Keratinocyte (primary cell): ENCODE measurements around the gene VIPR2. TPM values are rescaled to one million over a fixed set of nuclear protein-coding genes. Genes with fewer than 3 reads are reported as not detected.

ENCODE experiments used
- DNase-seq: peaks from one replicate; pipeline ENCODE4 v3.0.0-alpha.2; 2011; ENCODE audit warnings: low read depth, missing footprints, low spot score
- FAIRE-seq: peaks from 2 replicates; lab custom pipeline; 2011; peaks lifted over from hg19 to GRCh38; lab: Jason Lieb, UNC
- H2AFZ ChIP-seq: 2 replicates; pipeline ENCODE4 v1.6.0; 2012; ENCODE audit warnings: low read length, control low read depth, inconsistent platforms; ENCODE audit not compliant: control insufficient read depth
- H3K27ac ChIP-seq: 2 replicates; pipeline ENCODE4 v1.5.1; 2011; ENCODE audit warnings: low read length; ENCODE audit not compliant: control insufficient read depth, insufficient read depth
- H3K27me3 ChIP-seq: 3 replicates; pipeline ENCODE4 v1.6.0; 2011; ENCODE audit warnings: low read length; ENCODE audit not compliant: control insufficient read depth, insufficient read depth; ENCODE audit errors: extremely low read depth
- H3K36me3 ChIP-seq, 2 experiments: 2 replicates in 1 of 2; 3 replicates in 1 of 2; pipeline ENCODE4 v1.5.1; 2011; ENCODE audit warnings: low read length in 2 of 2, mild to moderate bottlenecking in 1 of 2; ENCODE audit not compliant: control insufficient read depth in 2 of 2, insufficient read depth in 2 of 2; ENCODE audit errors: extremely low read depth in 1 of 2
- H3K4me1 ChIP-seq: 3 replicates; pipeline ENCODE4 v1.5.1; 2011; ENCODE audit warnings: low read length; ENCODE audit not compliant: control insufficient read depth, insufficient read depth; ENCODE audit errors: extremely low read depth
- H3K4me2 ChIP-seq: 3 replicates; pipeline ENCODE4 v1.6.0; 2011; ENCODE audit warnings: low read depth, low read length; ENCODE audit not compliant: control insufficient read depth, insufficient read depth; ENCODE audit errors: extremely low read depth
- H3K4me3 ChIP-seq, 3 experiments: fragments of 200-600 bp in 1 of 3; sonication (generic) in 1 of 3; 2 replicates in 2 of 3; 3 replicates in 1 of 3; pipeline ENCODE4 v1.5.1; 2011 to 2016; ENCODE audit warnings: low read length in 3 of 3, mild to moderate bottlenecking in 3 of 3, control low read depth in 2 of 3, inconsistent platforms in 1 of 3, low read depth in 1 of 3, mixed read lengths in 1 of 3, mixed run types in 1 of 3, moderate library complexity in 1 of 3; ENCODE audit not compliant: control insufficient read depth in 2 of 3, insufficient read depth in 2 of 3; ENCODE audit errors: extremely low read depth in 1 of 3
- H3K79me2 ChIP-seq: 2 replicates; pipeline ENCODE4 v1.6.0; 2012; ENCODE audit warnings: low read length; ENCODE audit not compliant: control insufficient read depth, insufficient read depth
- H3K9ac ChIP-seq: 3 replicates; pipeline ENCODE4 v1.6.0; 2011; ENCODE audit warnings: low read length; ENCODE audit not compliant: control insufficient read depth, insufficient read depth; ENCODE audit errors: extremely low read depth
- H3K9me1 ChIP-seq: 3 replicates; pipeline ENCODE4 v1.6.0; 2011; ENCODE audit warnings: low read length; ENCODE audit not compliant: control insufficient read depth, insufficient read depth; ENCODE audit errors: extremely low read depth
- H3K9me3 ChIP-seq: 2 replicates; pipeline ENCODE4 v1.5.1; 2012; ENCODE audit warnings: low read depth, low read length; ENCODE audit not compliant: control insufficient read depth
- H4K20me1 ChIP-seq: 3 replicates; pipeline ENCODE4 v1.6.0; 2011; ENCODE audit warnings: low read length; ENCODE audit not compliant: control insufficient read depth, insufficient read depth; ENCODE audit errors: extremely low read depth
- EZH2 ChIP-seq: IDR thresholded peaks from one replicate; pipeline ENCODE4 v1.6.1; 2012; ENCODE audit warnings: inconsistent platforms, mild to moderate bottlenecking, low read length, moderate library complexity
- dilution Hi-C: fragments of 300-500 bp; cut with MboI; formaldehyde crosslinking; loops from one replicate; pipeline ENCODE4 v1.7.0; 2020; ENCODE audit warnings: low sequenced_read_pairs; ENCODE audit not compliant: extremely low pct_ligation_motif_present
- polyA plus RNA-seq, 5 experiments: library from polyadenylated mRNA; depleted of rRNA in 3 of 5; stranded (reverse) in 3 of 5; stranded (forward) in 1 of 5; unstranded in 1 of 5; fragments of >200 nt; gene quantifications; 1 replicate in 1 of 5; 2 replicates in 3 of 5; 3 replicates in 1 of 5; pipeline versions ENCODE4 v1.2.1 to v1.2.3, GENCODE V29; 2011 to 2012; ENCODE audit warnings: missing spikeins in 2 of 5, low read depth in 1 of 5, low replicate concordance in 1 of 5
- TF ChIP-seq, protein P1 (sequence below), 3 experiments: IDR thresholded peaks in 1 of 3; conservative IDR thresholded peaks in 1 of 3; optimal IDR thresholded peaks in 1 of 3; 2 replicates in 2 of 3; 3 replicates in 1 of 3; pipeline versions ENCODE3 to v1.5.1; 2011; ENCODE audit warnings: low read length in 3 of 3, mild to moderate bottlenecking in 3 of 3, moderate library complexity in 2 of 3, control low read depth in 1 of 3, inconsistent platforms in 1 of 3; ENCODE audit not compliant: insufficient read depth in 2 of 3; ENCODE audit errors: extremely low read depth in 1 of 3

VIPR2 gene
- polyA plus RNA-seq, 1 donor (not counting 4 experiments of a cell fraction or from before 2014, with no cell fraction given), result not detected

DNA sequence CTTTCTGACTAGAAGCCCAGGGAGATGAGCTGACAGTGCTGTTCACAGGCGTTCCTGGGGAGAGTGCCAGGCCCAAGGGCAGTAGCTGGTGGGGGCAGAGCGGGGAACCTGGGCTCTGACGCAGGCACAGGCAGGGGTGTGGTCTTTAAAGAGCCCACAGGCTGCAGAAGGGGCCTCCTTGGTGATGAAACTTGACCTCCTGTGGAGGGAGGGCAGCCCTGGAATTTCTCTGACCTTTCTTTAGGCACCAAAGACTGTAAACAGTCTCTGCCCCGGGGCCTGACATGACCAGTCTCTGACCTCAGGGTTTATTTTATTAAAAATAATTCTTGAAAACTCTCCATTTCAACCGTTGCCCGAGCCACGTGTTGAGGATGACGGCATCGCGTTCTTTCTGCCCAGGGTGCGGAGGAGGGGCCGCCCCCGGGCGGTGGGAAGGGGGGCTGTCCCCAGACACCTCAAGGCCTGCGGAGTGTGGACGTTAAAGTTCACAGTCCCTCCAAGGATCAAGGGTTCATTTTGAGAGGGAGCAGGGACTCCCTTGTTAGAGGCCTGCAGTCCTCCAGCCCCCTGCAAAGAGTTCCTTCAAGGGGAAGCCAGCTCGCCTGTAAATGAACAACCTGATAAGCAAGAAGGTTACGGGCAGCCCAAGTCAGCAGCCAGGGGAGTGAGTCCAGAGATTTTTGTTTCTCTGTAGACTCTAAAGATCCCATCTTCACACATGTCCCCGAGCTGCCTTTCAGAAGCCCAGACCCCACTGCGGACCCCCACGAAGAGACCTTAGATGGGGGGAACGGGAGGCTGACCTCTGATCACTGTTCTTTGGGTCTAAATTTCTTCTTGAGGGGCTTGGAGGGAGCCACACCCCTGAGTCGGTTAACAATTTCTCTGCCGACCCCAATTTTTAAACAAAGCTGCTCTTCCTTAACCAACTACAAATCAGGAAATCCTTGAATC is 128.9 kb downstream of the VIPR2 start:
- no peak overlapping the region for H3K4me3 ChIP-seq
- no peaks in the 10 kb centered on the region for H3K36me3 ChIP-seq
- TF ChIP-seq, protein P1, sequence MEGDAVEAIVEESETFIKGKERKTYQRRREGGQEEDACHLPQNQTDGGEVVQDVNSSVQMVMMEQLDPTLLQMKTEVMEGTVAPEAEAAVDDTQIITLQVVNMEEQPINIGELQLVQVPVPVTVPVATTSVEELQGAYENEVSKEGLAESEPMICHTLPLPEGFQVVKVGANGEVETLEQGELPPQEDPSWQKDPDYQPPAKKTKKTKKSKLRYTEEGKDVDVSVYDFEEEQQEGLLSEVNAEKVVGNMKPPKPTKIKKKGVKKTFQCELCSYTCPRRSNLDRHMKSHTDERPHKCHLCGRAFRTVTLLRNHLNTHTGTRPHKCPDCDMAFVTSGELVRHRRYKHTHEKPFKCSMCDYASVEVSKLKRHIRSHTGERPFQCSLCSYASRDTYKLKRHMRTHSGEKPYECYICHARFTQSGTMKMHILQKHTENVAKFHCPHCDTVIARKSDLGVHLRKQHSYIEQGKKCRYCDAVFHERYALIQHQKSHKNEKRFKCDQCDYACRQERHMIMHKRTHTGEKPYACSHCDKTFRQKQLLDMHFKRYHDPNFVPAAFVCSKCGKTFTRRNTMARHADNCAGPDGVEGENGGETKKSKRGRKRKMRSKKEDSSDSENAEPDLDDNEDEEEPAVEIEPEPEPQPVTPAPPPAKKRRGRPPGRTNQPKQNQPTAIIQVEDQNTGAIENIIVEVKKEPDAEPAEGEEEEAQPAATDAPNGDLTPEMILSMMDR (optimal IDR thresholded peaks at IDR 0.05 in 1 of 3, IDR thresholded peaks at IDR 0.05 in 1 of 3, conservative IDR thresholded peaks at IDR 0.05 in 1 of 3; ENCODE audit: extremely low read depth in 1 of 3, insufficient read depth in 2 of 3, low read length in 3 of 3), result no peak
- no peak for TF ChIP-seq EZH2
- H4K20me1 ChIP-seq, result no peaks in the 10 kb centered on the region
- DNase-seq (no peak), FAIRE-seq (no peak)
- no peaks in the 10 kb centered on the region for H3K9me1 ChIP-seq
- H2AFZ ChIP-seq, result no peak overlapping the region
- H3K27ac ChIP-seq, result no peak overlapping the region
- no peaks in the 10 kb centered on the region for H3K4me1 ChIP-seq
- no peak overlapping the region for H3K9ac ChIP-seq
- H3K27me3 ChIP-seq, result no peaks in the 10 kb centered on the region
- H3K9me3 ChIP-seq, result no peaks in the 10 kb centered on the region
- H3K79me2 ChIP-seq, result no peaks in the 10 kb centered on the region
- H3K4me2 ChIP-seq, result no peak overlapping the region
- dilution Hi-C loops, result no loop called here

DNA sequence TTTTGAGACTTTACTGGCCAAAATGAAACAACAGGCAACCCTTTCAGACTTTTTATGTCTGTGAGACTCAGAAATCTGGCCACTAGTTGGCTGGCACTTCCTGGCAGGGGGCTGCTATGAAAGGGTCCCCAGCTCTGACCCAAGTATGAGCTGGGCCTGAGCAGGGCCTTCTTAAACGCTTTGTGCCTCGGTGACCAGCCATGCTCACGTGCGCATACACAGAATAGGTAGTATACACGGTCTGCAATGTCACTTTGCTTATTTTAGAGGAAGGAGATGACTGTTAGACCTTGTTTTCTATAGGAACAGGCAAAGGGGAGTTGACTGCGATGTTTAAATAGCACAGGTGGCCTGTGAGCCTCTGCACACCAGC is 129.6 kb downstream of the VIPR2 start:
- Histone ChIP-seq H3K36me3 (no peaks in the 10 kb centered on the region), H3K9me1 (no peaks in the 10 kb centered on the region), H3K27me3 (no peaks in the 10 kb centered on the region), H4K20me1 (no peaks in the 10 kb centered on the region), H3K27ac (no peak overlapping the region), H3K4me3 (no peak overlapping the region), H3K9me3 (no peaks in the 10 kb centered on the region), H3K4me1 (no peaks in the 10 kb centered on the region), H3K9ac (no peak overlapping the region), H2AFZ (no peak overlapping the region), H3K79me2 (no peaks in the 10 kb centered on the region), H3K4me2 (no peak overlapping the region)
- DNase-seq, result no peak
- TF ChIP-seq EZH2, result no peak
- TF ChIP-seq, protein P1 (optimal IDR thresholded peaks at IDR 0.05 in 1 of 3, IDR thresholded peaks at IDR 0.05 in 1 of 3, conservative IDR thresholded peaks at IDR 0.05 in 1 of 3; ENCODE audit: extremely low read depth in 1 of 3, insufficient read depth in 2 of 3, low read length in 3 of 3), result no peak
- dilution Hi-C loops, result no loop called here
- no peak for FAIRE-seq
